HepG2 (cell line): ENCODE results near the gene NRBF2. TPM values are rescaled to one million over a fixed set of nuclear protein-coding genes. Genes with fewer than 3 reads are reported as not detected.

Experiments used
- ATAC-seq: fragments of 200-7000 bp; cut with Tn5 transposase; 3 replicates; pipeline ENCODE4 v1.9.1; 2020; ENCODE audit warnings: mild to moderate bottlenecking, moderate library complexity
- BruUV-seq: library from RNA; stranded (reverse); fragments of 400-500 nt; replicated peaks from 2 replicates; lab custom pipeline; 2021; lab: Mats Ljungman, UMichigan
- CTCF ChIA-PET: fragments of 300-600 bp; formaldehyde crosslinking; extraction: SDS; loops from one replicate; lab custom pipeline; 2021; ENCODE audit warnings: low total read pairs, inconsistent platforms, low intra/inter-chr PET ratio; lab: Yijun Ruan, JAX
- POLR2A ChIA-PET: fragments of 350-600 bp; sonication (Branson Sonifier 250); formaldehyde crosslinking; loops from one replicate; lab custom pipeline; 2020; ENCODE audit warnings: antibody characterized with exemption, inconsistent platforms; lab: Yijun Ruan, JAX
- DNase-seq: peaks from one replicate; pipeline ENCODE4 v3.0.0-alpha.2; 2015; ENCODE audit warnings: low spot score
- FAIRE-seq: peaks from 3 replicates; lab custom pipeline; 2011; peaks lifted over from hg19 to GRCh38; lab: Jason Lieb, UNC
- H2AFZ ChIP-seq: one replicate; pipeline ENCODE4 v1.6.1; 2011; ENCODE audit warnings: low read length, inconsistent platforms
- H3K27ac ChIP-seq: fragments of 300-600 bp; 3 replicates; pipeline ENCODE4 v1.8.0; 2011; ENCODE audit warnings: mixed run types, mild to moderate bottlenecking, mixed read lengths, low read length, inconsistent platforms; ENCODE audit not compliant: insufficient read depth; ENCODE audit errors: extremely low read length
- H3K27me3 ChIP-seq, 2 experiments: fragments of 200-600 bp in 1 of 2; 2 replicates in 1 of 2; 3 replicates in 1 of 2; pipeline versions ENCODE4 v1.6.0 to v1.8.0; 2011; ENCODE audit warnings: low read length in 2 of 2, mild to moderate bottlenecking in 2 of 2, moderate library complexity in 2 of 2, inconsistent platforms in 1 of 2; ENCODE audit not compliant: insufficient read depth in 2 of 2, control insufficient read depth in 1 of 2
- H3K36me3 ChIP-seq, 2 experiments: fragments of 200-600 bp in 1 of 2; replicated peaks in 1 of 2; 2 replicates in 1 of 2; 3 replicates in 1 of 2; pipeline versions ENCODE4 v1.5.1 to v1.8.0; 2011; ENCODE audit warnings: low read length in 2 of 2, inconsistent platforms in 1 of 2; ENCODE audit not compliant: insufficient read depth in 2 of 2, control insufficient read depth in 1 of 2
- H3K4me1 ChIP-seq: 2 replicates; pipeline ENCODE4 v1.5.1; 2012; ENCODE audit warnings: low read length, inconsistent platforms; ENCODE audit not compliant: insufficient read depth
- H3K4me2 ChIP-seq: 2 replicates; pipeline ENCODE4 v1.6.0; 2011; ENCODE audit warnings: low read depth, low read length, inconsistent platforms
- H3K4me3 ChIP-seq, 3 experiments: fragments of 200-600 bp in 1 of 3; sonication (generic), shearing (Covaris generic) in 1 of 3; replicated peaks in 1 of 3; 2 replicates each; pipeline ENCODE4 v1.5.1; 2011 to 2016; ENCODE audit warnings: low read length in 3 of 3, inconsistent platforms in 2 of 3, low read depth in 2 of 3, mild to moderate bottlenecking in 2 of 3, control low read depth in 1 of 3, mixed read lengths in 1 of 3; ENCODE audit not compliant: insufficient read depth in 1 of 3
- H3K79me2 ChIP-seq: one replicate; pipeline ENCODE4 v1.6.1; 2011; ENCODE audit warnings: low read length, inconsistent platforms; ENCODE audit not compliant: insufficient read depth
- H3K9ac ChIP-seq: 2 replicates; pipeline ENCODE4 v1.6.0; 2011; ENCODE audit warnings: mild to moderate bottlenecking, low read depth, low read length, inconsistent platforms; ENCODE audit not compliant: insufficient read depth
- H3K9me3 ChIP-seq: 2 replicates; pipeline ENCODE4 v1.5.1; 2012; ENCODE audit warnings: mild to moderate bottlenecking, low read length
- H4K20me1 ChIP-seq: 2 replicates; pipeline ENCODE4 v1.6.0; 2011; ENCODE audit warnings: inconsistent platforms, mild to moderate bottlenecking, low read length, moderate library complexity; ENCODE audit not compliant: insufficient read depth
- CTCF ChIP-seq: sonication (generic); formaldehyde crosslinking; IDR thresholded peaks from 2 replicates; pipeline ENCODE4 v1.5.0; 2020; ENCODE audit warnings: mild to moderate bottlenecking, missing genetic modification reagents, moderate library complexity
- MYC ChIP-seq: sonication (generic); formaldehyde crosslinking; IDR thresholded peaks from 2 replicates; pipeline ENCODE4 v1.9.0; 2021; ENCODE audit warnings: missing genetic modification reagents, borderline replicate concordance
- PHF8 ChIP-seq: sonication (generic); formaldehyde crosslinking; IDR thresholded peaks from 2 replicates; pipeline ENCODE4 v1.5.0; 2020; ENCODE audit warnings: missing genetic modification reagents
- POLR2A ChIP-seq, 2 experiments: IDR thresholded peaks; 2 replicates each; pipeline ENCODE4 v1.6.1; 2011; ENCODE audit warnings: low read depth in 2 of 2, low read length in 2 of 2, mild to moderate bottlenecking in 1 of 2, moderate library complexity in 1 of 2; ENCODE audit not compliant: insufficient read depth in 1 of 2
- RAD21 ChIP-seq: fragments of 450-650 bp; formaldehyde crosslinking; IDR thresholded peaks from 2 replicates; pipeline ENCODE4 v1.5.0; 2020; ENCODE audit warnings: mild to moderate bottlenecking
- SMC3 ChIP-seq: IDR thresholded peaks from 2 replicates; pipeline ENCODE4 v1.6.1; 2011; ENCODE audit warnings: low read length, improper control_type of control experiment
- STAG1 ChIP-seq: sonication (generic); formaldehyde crosslinking; IDR thresholded peaks from 2 replicates; pipeline ENCODE4 v1.4.0; 2020; ENCODE audit warnings: missing genetic modification reagents
- TFAP4 ChIP-seq: sonication (generic); IDR thresholded peaks from 2 replicates; pipeline ENCODE4 v1.6.1; 2016; ENCODE audit warnings: low read depth, borderline replicate concordance
- ZNF468 ChIP-seq: sonication (generic); formaldehyde crosslinking; IDR thresholded peaks from 2 replicates; pipeline ENCODE4 v1.8.0; 2022; ENCODE audit warnings: mild to moderate bottlenecking, moderate library complexity, missing genetic modification reagents
- WGBS: methylation state at CpG from one replicate; pipeline ENCODE4 v1.1.6; 2017; ENCODE audit warnings: low lambda C conversion rate; 5-methylcytosine and 5-hydroxymethylcytosine counted together
- in situ Hi-C: cut with HindIII; loops from 2 replicates; pipeline ENCODE4 v1.10.0; 2017; ENCODE audit warnings: low pct_unique_long_range_greater_than_20kb; ENCODE audit not compliant: extremely low pct_ligation_motif_present
- intact Hi-C: fragments of 100-400 bp; cut with micrococcal nuclease; formaldehyde crosslinking; loops from one replicate; pipeline ENCODE4 v1.10.0; 2022; ENCODE audit not compliant: unreplicated experiment
- polyA plus RNA-seq, 8 experiments: library from polyadenylated mRNA; depleted of rRNA in 3 of 8; stranded (reverse) in 7 of 8; unstranded in 1 of 8; fragments of >200 nt; fragmentation: Illumina TruSeq in 4 of 8; extraction: Trizol in 4 of 8; gene quantifications; 2 replicates each; pipeline versions ENCODE4 v1.2.1 to v1.2.3, GENCODE V29; 2011 to 2016; ENCODE audit warnings: low read depth in 4 of 8, missing spikeins in 1 of 8, mixed read lengths in 1 of 8; ENCODE audit not compliant: insufficient read depth in 1 of 8
- total RNA-seq, 5 experiments: library from RNA; depleted of rRNA; stranded (reverse); fragments of >200 nt; fragmentation: Illumina TruSeq; extraction: Trizol; gene quantifications; 2 replicates each; pipeline ENCODE4 v1.2.3, GENCODE V29; 2016; ENCODE audit warnings: low read depth in 1 of 5

Gene NRBF2
- total and polyA plus RNA-seq, 2 of the 13 experiments (the other 11 are each of a cell fraction or from before 2014, with no cell fraction given): 20.0 to 28.4 TPM

GRCh38 chr10:63083904-63084689 lies 49.0 kb upstream of the NRBF2 start:
- peak; percentile 93 for ATAC-seq
- Histone ChIP-seq H4K20me1 (no peaks in the 10 kb centered on the region), H3K4me3 (no peak overlapping the region), H3K9ac (no peak overlapping the region), H3K4me1 (no peaks in the 10 kb centered on the region), H3K4me2 (no peak overlapping the region)
- BruUV-seq: no TSS peak
- peak; percentile 62 for DNase-seq
- intact Hi-C loops: loop anchor here (1.0 to 10.0 kb wide), 3 partner anchors 75 to 589 kb away; no protein-coding TSS in a partner anchor
- in situ Hi-C loops: loop anchor here (25.0 kb wide), 1 partner anchor 497 kb away; no protein-coding TSS in a partner anchor
- POLR2A ChIA-PET: no interaction called here
- TF ChIP-seq SMC3 (peak; percentile 68), TFAP4 (peak; percentile 56; the same call in 1 of the 2 replicates), CTCF (CRISPR knock-in tag) (peak; percentile 78), STAG1 (peak; percentile 88), POLR2A (IDR thresholded peaks at IDR 0.05; ENCODE audit: insufficient read depth in 1 of 2, low read depth in 2 of 2, low read length in 2 of 2) (no peak), ZNF468 (CRISPR knock-in tag) (no peak), MYC (no peak), RAD21 (CRISPR knock-in tag) (peak; percentile 46; the same call in 1 of the 2 replicates), PHF8 (CRISPR knock-in tag) (no peak)
- TF ChIP-seq, all 625 proteins: peak for 5
- peak; percentile 86 for FAIRE-seq
- H3K27ac ChIP-seq: no peak overlapping the region
- H3K36me3 ChIP-seq: no peaks in the 10 kb centered on the region
- no peaks in the 10 kb centered on the region for H3K9me3 ChIP-seq
- no peak overlapping the region for H2AFZ ChIP-seq
- H3K27me3 ChIP-seq: no peaks in the 10 kb centered on the region
- WGBS: 2% methylated on average over 7 of the region's 7 CpGs
- CTCF ChIA-PET: interaction anchor here (0.7 to 1.6 kb wide), 3 partner anchors 473 to 530 kb away, joined by 3 to 9 read pairs (median 3); no protein-coding TSS in a partner anchor
- no peaks in the 10 kb centered on the region for H3K79me2 ChIP-seq
